CD4-positive, alpha-beta T cell (primary cell): ENCODE measurements around the gene AUTS2. TPM values are rescaled to one million over a fixed set of nuclear protein-coding genes. Genes with fewer than 3 reads are reported as not detected.

Source experiments
- ATAC-seq: fragments of 200-7000 bp; cut with Tn5 transposase; one replicate; pipeline ENCODE4 v1.10.0; 2022; ENCODE audit warnings: mild to moderate bottlenecking; ENCODE audit not compliant: poor library complexity
- CTCF ChIA-PET: fragments of 350-600 bp; sonication (Branson Sonifier 250); formaldehyde crosslinking; loops from one replicate; lab custom pipeline; 2021; ENCODE audit warnings: antibody characterized with exemption, inconsistent platforms; lab: Charles Lee
- POLR2A ChIA-PET: fragments of 350-600 bp; sonication (Branson Sonifier 250); formaldehyde crosslinking; loops from one replicate; lab custom pipeline; 2021; ENCODE audit warnings: antibody characterized with exemption, inconsistent platforms; lab: Charles Lee
- DNase-seq, 14 experiments: peaks; one replicate each; pipeline ENCODE4 v3.0.0-alpha.2; 2013 to 2020; ENCODE audit warnings: mixed read lengths in 2 of 14
- H3K27ac ChIP-seq, 2 donors: one replicate each; pipeline versions ENCODE4 v1.5.1 to v1.7.0; 2013; ENCODE audit warnings: low read length in 2 of 2, low read depth in 1 of 2, mild to moderate bottlenecking in 1 of 2
- H3K27me3 ChIP-seq, 2 experiments: 1 replicate in 1 of 2; 2 replicates in 1 of 2; pipeline versions ENCODE4 v1.6.1 to v1.7.0; 2013; ENCODE audit warnings: low read length in 2 of 2, control low read depth in 1 of 2, mild to moderate bottlenecking in 1 of 2, moderate library complexity in 1 of 2; ENCODE audit not compliant: insufficient read depth in 2 of 2, control insufficient read depth in 1 of 2
- H3K36me3 ChIP-seq: one replicate; pipeline ENCODE4 v1.6.1; 2013; ENCODE audit warnings: low read length, control low read depth; ENCODE audit not compliant: insufficient read depth
- H3K4me1 ChIP-seq: one replicate; pipeline ENCODE4 v1.6.1; 2013; ENCODE audit warnings: low read length, control low read depth; ENCODE audit not compliant: insufficient read depth
- H3K4me3 ChIP-seq: one replicate; pipeline ENCODE4 v1.5.1; 2013; ENCODE audit warnings: mild to moderate bottlenecking, low read length, moderate library complexity
- H3K9me3 ChIP-seq, 2 experiments: 1 replicate in 1 of 2; 2 replicates in 1 of 2; pipeline versions ENCODE4 v1.6.1 to v1.7.0; 2013; ENCODE audit warnings: low read length in 2 of 2, mild to moderate bottlenecking in 2 of 2, control low read depth in 1 of 2, moderate library complexity in 1 of 2; ENCODE audit not compliant: control insufficient read depth in 1 of 2, insufficient read depth in 1 of 2
- H3K27ac Mint-ChIP-seq: one replicate; pipeline ENCODE4 v1.8.0; 2020; ENCODE audit warnings: mixed read lengths
- H3K27me3 Mint-ChIP-seq: one replicate; pipeline ENCODE4 v1.8.0; 2021; ENCODE audit warnings: mixed read lengths
- H3K36me3 Mint-ChIP-seq: one replicate; pipeline ENCODE4 v1.8.0; 2021; ENCODE audit warnings: low read depth, mixed read lengths
- H3K4me1 Mint-ChIP-seq: one replicate; pipeline ENCODE4 v1.8.0; 2021; ENCODE audit warnings: low read depth, mixed read lengths
- H3K4me3 Mint-ChIP-seq: one replicate; pipeline ENCODE4 v1.8.0; 2020; ENCODE audit warnings: mild to moderate bottlenecking, mixed read lengths
- H3K9me3 Mint-ChIP-seq: one replicate; pipeline ENCODE4 v1.8.0; 2020; ENCODE audit warnings: mixed read lengths
- intact Hi-C, 2 experiments: fragments of 100-400 bp; cut with DNase I in 1 of 2; cut with micrococcal nuclease in 1 of 2; formaldehyde crosslinking; loops; one replicate each; pipeline versions ENCODE4 v1.15.1 to v1.9.0; 2023 to 2025; cut with DNase I, micrococcal nuclease
- total RNA-seq, 174 experiments: library from RNA in 2 of 174; stranded (reverse) in 2 of 174; gene quantifications; one replicate each; pipeline ENCODE4 v1.2.3 and lab custom pipeline; 2021 to 2026
- TF ChIP-seq, protein P1 (sequence below): fragments of 200-600 bp; IDR thresholded peaks from one replicate; pipeline ENCODE4 v1.8.0; 2022; ENCODE audit warnings: antibody characterized with exemption, mild to moderate bottlenecking

The AUTS2 gene
- total RNA-seq, 2 experiments from 2014 or later, result 43.6 to 47.6 TPM

GRCh38 chr7:70257921-70258320 is 659.6 kb downstream of the AUTS2 start:
- H3K9me3 Mint-ChIP-seq, result no peaks in the 10 kb centered on the region
- H3K27me3 ChIP-seq, result no peaks in the 10 kb centered on the region
- H3K27ac Mint-ChIP-seq, result no peak overlapping the region
- H3K4me1 ChIP-seq, result no peaks in the 10 kb centered on the region
- intact Hi-C loops, result no loop called here
- DNase-seq (no peak), ATAC-seq (no peak)
- no peak overlapping the region for H3K4me3 Mint-ChIP-seq
- no peaks in the 10 kb centered on the region for H3K36me3 ChIP-seq
- CTCF ChIA-PET, result no interaction called here
- no peaks in the 10 kb centered on the region for H3K4me1 Mint-ChIP-seq
- no peaks in the 10 kb centered on the region for H3K27me3 Mint-ChIP-seq
- H3K4me3 ChIP-seq, result no peak overlapping the region
- TF ChIP-seq, protein P1, sequence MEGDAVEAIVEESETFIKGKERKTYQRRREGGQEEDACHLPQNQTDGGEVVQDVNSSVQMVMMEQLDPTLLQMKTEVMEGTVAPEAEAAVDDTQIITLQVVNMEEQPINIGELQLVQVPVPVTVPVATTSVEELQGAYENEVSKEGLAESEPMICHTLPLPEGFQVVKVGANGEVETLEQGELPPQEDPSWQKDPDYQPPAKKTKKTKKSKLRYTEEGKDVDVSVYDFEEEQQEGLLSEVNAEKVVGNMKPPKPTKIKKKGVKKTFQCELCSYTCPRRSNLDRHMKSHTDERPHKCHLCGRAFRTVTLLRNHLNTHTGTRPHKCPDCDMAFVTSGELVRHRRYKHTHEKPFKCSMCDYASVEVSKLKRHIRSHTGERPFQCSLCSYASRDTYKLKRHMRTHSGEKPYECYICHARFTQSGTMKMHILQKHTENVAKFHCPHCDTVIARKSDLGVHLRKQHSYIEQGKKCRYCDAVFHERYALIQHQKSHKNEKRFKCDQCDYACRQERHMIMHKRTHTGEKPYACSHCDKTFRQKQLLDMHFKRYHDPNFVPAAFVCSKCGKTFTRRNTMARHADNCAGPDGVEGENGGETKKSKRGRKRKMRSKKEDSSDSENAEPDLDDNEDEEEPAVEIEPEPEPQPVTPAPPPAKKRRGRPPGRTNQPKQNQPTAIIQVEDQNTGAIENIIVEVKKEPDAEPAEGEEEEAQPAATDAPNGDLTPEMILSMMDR, result no peak
- H3K27ac ChIP-seq, result no peak overlapping the region
- POLR2A ChIA-PET, result no interaction called here
- peaks cover 0 to 5% of the 10 kb centered on the region in 2 experiments for H3K9me3 ChIP-seq
- no peaks in the 10 kb centered on the region for H3K36me3 Mint-ChIP-seq

DNA sequence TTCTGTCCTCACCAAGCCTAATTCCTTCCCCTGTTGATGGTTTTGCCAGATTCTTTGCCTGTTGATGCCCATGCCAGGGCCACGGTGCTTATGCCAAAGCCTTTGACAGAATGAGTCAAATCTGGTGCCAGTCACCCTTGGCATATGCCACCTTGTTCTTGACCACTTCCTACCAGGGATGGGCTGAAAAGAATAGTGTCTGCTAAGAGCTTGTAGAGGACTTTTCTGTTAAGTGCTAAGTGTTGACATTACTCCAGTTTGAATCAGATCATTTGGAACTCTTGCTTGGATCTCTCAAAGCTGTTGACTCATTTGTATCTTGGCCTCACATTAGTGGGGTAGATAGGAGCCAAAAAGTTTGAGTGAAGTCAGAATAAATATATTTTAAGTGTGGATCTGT is 661.2 kb downstream of the AUTS2 start:
- Mint-ChIP-seq H3K4me3 (no peak overlapping the region), H3K27ac (no peak overlapping the region), H3K27me3 (no peaks in the 10 kb centered on the region), H3K36me3 (no peaks in the 10 kb centered on the region), H3K9me3 (no peaks in the 10 kb centered on the region), H3K4me1 (no peaks in the 10 kb centered on the region)
- intact Hi-C loops, result no loop called here
- no peaks in the 10 kb centered on the region for H3K36me3 ChIP-seq
- ChIA-PET CTCF (no interaction called here), POLR2A (no interaction called here)
- H3K4me3 ChIP-seq, result no peak overlapping the region
- no peaks in the 10 kb centered on the region for H3K27me3 ChIP-seq
- TF ChIP-seq, protein P1, result no peak
- DNase-seq (no peak), ATAC-seq (no peak)
- H3K4me1 ChIP-seq, result no peaks in the 10 kb centered on the region
- H3K27ac ChIP-seq, result no peak overlapping the region
- H3K9me3 ChIP-seq, result peaks cover 0 to 5% of the 10 kb centered on the region in 2 experiments

- Mint-ChIP-seq H3K27me3 (no peaks in the 10 kb centered on the region), H3K4me3 (no peak overlapping the region), H3K9me3 (no peaks in the 10 kb centered on the region), H3K4me1 (no peaks in the 10 kb centered on the region), H3K36me3 (no peaks in the 10 kb centered on the region), H3K27ac (no peak overlapping the region)
- ATAC-seq (no peak), DNase-seq (no peak)
- intact Hi-C loops, result loop anchor here in 1 of 2 experiments (10.0 kb wide), 1 partner anchor 61 kb away; no protein-coding TSS in a partner anchor
- H3K27me3 ChIP-seq, result no peaks in the 10 kb centered on the region
- TF ChIP-seq, protein P1, result no peak
- H3K27ac ChIP-seq, result no peak overlapping the region
- ChIA-PET CTCF (no interaction called here), POLR2A (no interaction called here)
- H3K9me3 ChIP-seq, result no peaks in the 10 kb centered on the region
- H3K36me3 ChIP-seq, result no peaks in the 10 kb centered on the region
- no peak overlapping the region for H3K4me3 ChIP-seq
- no peaks in the 10 kb centered on the region for H3K4me1 ChIP-seq
These were observed 665.4 kb downstream of the AUTS2 start for GRCh38 chr7:70263471-70264255.
